HG02571 (cell line): ENCODE data around the gene RGS16.

ENCODE experiments used
- ATAC-seq: cut with Tn5 transposase; IDR thresholded peaks from one replicate; pipeline ENCODE4 v1.9.1; 2021; ENCODE audit warnings: mild to moderate bottlenecking, moderate library complexity; ENCODE audit not compliant: unreplicated experiment

Gene RGS16

GRCh38 chr1:182630586-182630985 lies 26.4 kb upstream of the RGS16 start:
- ATAC-seq = no peak

GRCh38 chr1:182629499-182630096 lies 25.4 kb upstream of the RGS16 start:
- ATAC-seq = peak; percentile 66

GRCh38 chr1:182629080-182629479 lies 24.9 kb upstream of the RGS16 start:
- ATAC-seq = no peak

- ATAC-seq = no peak
Measured at GRCh38 chr1:182628657-182629056, 24.5 kb upstream of the RGS16 start.

GRCh38 chr1:182627622-182628021 lies 23.4 kb upstream of the RGS16 start:
- no peak for ATAC-seq

GRCh38 chr1:182626527-182626926 lies 22.3 kb upstream of the RGS16 start:
- ATAC-seq = no peak

GRCh38 chr1:182625719-182626504 lies 21.7 kb upstream of the RGS16 start:
- peak; percentile 37 for ATAC-seq

GRCh38 chr1:182625024-182625423 lies 20.8 kb upstream of the RGS16 start:
- no peak for ATAC-seq

- ATAC-seq = no peak
Measured at GRCh38 chr1:182624577-182624976, 20.4 kb upstream of the RGS16 start.

- ATAC-seq = peak; percentile 44
Measured at GRCh38 chr1:182622901-182623528, 18.8 kb upstream of the RGS16 start.

GRCh38 chr1:182621906-182622305 lies 17.7 kb upstream of the RGS16 start:
- no peak for ATAC-seq

- ATAC-seq = no peak
Measured at GRCh38 chr1:182620924-182621585, 16.9 kb upstream of the RGS16 start.

- no peak for ATAC-seq
Measured at GRCh38 chr1:182617734-182618351, 13.7 kb upstream of the RGS16 start.

GRCh38 chr1:182617014-182617429 lies 12.8 kb upstream of the RGS16 start:
- ATAC-seq = no peak

GRCh38 chr1:182616130-182617013 lies 12.2 kb upstream of the RGS16 start:
- ATAC-seq = peak; percentile 63

- ATAC-seq = peak; percentile 11
Measured at GRCh38 chr1:182615468-182616129, 11.4 kb upstream of the RGS16 start.

- ATAC-seq = peak; percentile 42
Measured at GRCh38 chr1:182614796-182615454, 10.7 kb upstream of the RGS16 start.

- ATAC-seq = no peak
Measured at GRCh38 chr1:182611787-182612186, 7.6 kb upstream of the RGS16 start.

GRCh38 chr1:182611326-182611725 lies 7.1 kb upstream of the RGS16 start:
- no peak for ATAC-seq
